Measurements from ENCODE around the gene RALGAPA2.

- no peak for TF ChIP-seq CTCF (conservative IDR thresholded peaks at IDR 0.05 in 1 of 2, IDR thresholded peaks at IDR 0.05 in 1 of 2; ENCODE audit: low read depth in 1 of 2, low read length in 2 of 2)
- no peak for TF ChIP-seq EZH2 (IDR thresholded peaks at IDR 0.05; ENCODE audit: low read length, missing control alignments)
Observed at GRCh38 chr20:20362774-20363433, 349.5 kb downstream of the RALGAPA2 start.
